Measurements from ENCODE around the gene SLC25A24.

Gene SLC25A24

GRCh38 chr1:108084866-108085477, 115.2 kb downstream of the SLC25A24 start:
- in situ Hi-C loops (cut with HindIII; ENCODE audit: low pct_ligation_motif_present, low sequenced_read_pairs): no loop called here
- Histone ChIP-seq H3K27ac (no peak overlapping the region), H3K36me3 (replicated peaks) (no peaks in the 10 kb centered on the region), H3K4me3 (ENCODE audit: low read depth, low read length) (no peak overlapping the region), H3K27me3 (replicated peaks) (no peaks in the 10 kb centered on the region)
- no peak for TF ChIP-seq CTCF (IDR thresholded peaks at IDR 0.05; ENCODE audit: low read depth, low read length, missing control alignments)
- DNase-seq: no peak
